Measurements from ENCODE around the gene LRMDA.

LRMDA gene

GRCh38 chr10:75544386-75544785 lies 113.0 kb downstream of the LRMDA start:
- no peak for DNase-seq

- no peak for DNase-seq
Observed at GRCh38 chr10:75544993-75545706, 113.7 kb downstream of the LRMDA start.

- DNase-seq = no peak
Observed at GRCh38 chr10:75546004-75546403, 114.6 kb downstream of the LRMDA start.

- no peak for DNase-seq
Observed at GRCh38 chr10:75547391-75548298, 116.2 kb downstream of the LRMDA start.

GRCh38 chr10:75548356-75548755 lies 116.9 kb downstream of the LRMDA start:
- no peak for DNase-seq

GRCh38 chr10:75550191-75550590 lies 118.8 kb downstream of the LRMDA start:
- no peak for DNase-seq

GRCh38 chr10:75552171-75552570 lies 120.7 kb downstream of the LRMDA start:
- DNase-seq = no peak

GRCh38 chr10:75553550-75553949 lies 122.1 kb downstream of the LRMDA start:
- no peak for DNase-seq

GRCh38 chr10:75555323-75555722 lies 123.9 kb downstream of the LRMDA start:
- no peak for DNase-seq

GRCh38 chr10:75556320-75556719 lies 124.9 kb downstream of the LRMDA start:
- DNase-seq = no peak

- DNase-seq = no peak
Observed at GRCh38 chr10:75565286-75566251, 134.1 kb downstream of the LRMDA start.

GRCh38 chr10:75568450-75569130 lies 137.2 kb downstream of the LRMDA start:
- DNase-seq = no peak

GRCh38 chr10:75569506-75569905 lies 138.1 kb downstream of the LRMDA start:
- no peak for DNase-seq

- DNase-seq = no peak
Observed at GRCh38 chr10:75572478-75572877, 141.1 kb downstream of the LRMDA start.

GRCh38 chr10:75575940-75576339 lies 144.5 kb downstream of the LRMDA start:
- no peak for DNase-seq

- DNase-seq = no peak
Observed at GRCh38 chr10:75582102-75582501, 150.7 kb downstream of the LRMDA start.

- no peak for DNase-seq
Observed at GRCh38 chr10:75585294-75585693, 153.9 kb downstream of the LRMDA start.

GRCh38 chr10:75586814-75587213 lies 155.4 kb downstream of the LRMDA start:
- no peak for DNase-seq

GRCh38 chr10:75588031-75588430 lies 156.6 kb downstream of the LRMDA start:
- DNase-seq = no peak

- DNase-seq = no peak
Observed at GRCh38 chr10:75589895-75590654, 158.7 kb downstream of the LRMDA start.

GRCh38 chr10:75592151-75592787 lies 160.8 kb downstream of the LRMDA start:
- DNase-seq = no peak

All from DMS79 (cell line).